C4-2B (cell line): Measurements from ENCODE around the gene ORMDL2.

ENCODE experiments used
- H3K27ac ChIP-seq: fragments of 450-650 bp; 2 replicates; pipeline ENCODE4 v1.5.1; 2017
- CTCF ChIP-seq: fragments of 450-650 bp; conservative IDR thresholded peaks from 2 replicates; pipeline ENCODE4 v1.5.1; 2017; ENCODE audit warnings: mild to moderate bottlenecking
- ZFX ChIP-seq: fragments of 450-650 bp; IDR thresholded peaks from 2 replicates; pipeline ENCODE4 v1.6.1; 2017

Gene ORMDL2

DNA sequence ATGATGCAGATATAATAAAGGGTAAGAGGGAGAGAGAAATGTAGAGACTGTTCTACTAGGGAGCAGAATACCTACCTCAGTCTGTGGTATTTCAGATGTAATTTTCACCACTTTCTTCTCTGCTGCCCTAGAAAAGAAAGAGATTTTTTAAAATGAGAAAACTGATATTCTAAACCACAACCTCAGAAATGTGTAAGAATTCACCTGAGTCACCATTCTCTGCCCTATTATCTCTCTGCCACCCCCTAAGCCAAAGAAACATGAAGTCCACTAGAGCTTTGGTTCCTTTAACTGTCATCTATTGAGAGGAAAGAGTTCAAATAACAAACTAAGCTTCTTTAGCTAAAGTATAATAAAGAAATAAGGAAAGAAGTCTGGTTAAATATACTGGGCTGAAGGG is 21.9 kb upstream of the ORMDL2 start:
- no peak overlapping the region for H3K27ac ChIP-seq
- TF ChIP-seq ZFX = no peak
- TF ChIP-seq CTCF = no peak

GRCh38 chr12:55797068-55797467 is 20.8 kb upstream of the ORMDL2 start:
- TF ChIP-seq CTCF (peak; percentile 72), ZFX (no peak)
- H3K27ac ChIP-seq = no peak overlapping the region

GRCh38 chr12:55797550-55797949 is 20.3 kb upstream of the ORMDL2 start:
- H3K27ac ChIP-seq = no peak overlapping the region
- TF ChIP-seq ZFX (no peak), CTCF (no peak)

- no peak overlapping the region for H3K27ac ChIP-seq
- TF ChIP-seq CTCF = no peak
These were observed 10.9 kb upstream of the ORMDL2 start for GRCh38 chr12:55806982-55807381.

- TF ChIP-seq ZFX (no peak), CTCF (no peak)
- H3K27ac ChIP-seq = no peak overlapping the region
These were observed 8.6 kb upstream of the ORMDL2 start for GRCh38 chr12:55809274-55809673.

DNA sequence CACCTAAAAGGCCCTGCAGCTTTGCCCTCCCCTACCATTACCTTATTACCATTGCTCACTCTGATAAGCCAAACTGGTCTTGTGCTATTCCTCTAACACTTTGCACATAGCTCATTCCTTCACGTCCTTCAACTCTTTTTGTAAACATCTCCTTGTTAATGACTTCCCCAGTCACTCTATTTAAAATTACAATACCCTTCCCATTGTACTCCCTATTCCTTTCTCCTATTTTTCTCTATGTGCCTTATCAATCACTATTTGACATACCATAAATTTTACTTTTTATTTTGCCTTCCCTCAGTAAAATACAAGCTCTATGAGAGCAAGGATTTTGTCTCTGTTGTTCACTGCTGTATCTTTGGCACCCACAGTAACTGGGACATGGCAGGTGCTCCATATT is 5.8 kb upstream of the ORMDL2 start:
- TF ChIP-seq ZFX (no peak), CTCF (no peak)
- no peak overlapping the region for H3K27ac ChIP-seq

DNA sequence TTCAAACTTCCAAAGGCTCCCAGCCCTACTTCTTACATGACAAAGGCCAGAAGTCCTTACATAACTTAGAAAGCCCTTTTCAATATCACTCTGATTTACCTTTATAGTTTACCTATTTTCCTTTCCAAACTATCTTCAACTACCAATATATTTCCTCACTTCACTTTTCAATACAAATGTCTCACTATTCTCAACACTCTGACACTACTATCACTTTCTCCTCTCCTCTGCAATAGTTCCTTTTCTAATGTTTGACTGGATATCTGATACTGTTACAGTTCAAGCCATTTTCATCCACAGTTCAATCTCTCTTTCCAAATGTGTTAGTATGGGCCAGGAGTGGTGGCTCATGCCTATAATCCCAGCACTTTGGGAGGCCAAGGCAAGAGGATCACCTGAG is 3.6 kb upstream of the ORMDL2 start:
- TF ChIP-seq ZFX = no peak
- TF ChIP-seq CTCF = no peak
- H3K27ac ChIP-seq = no peak overlapping the region
